Measurements from ENCODE around the gene GABRG1. TPM values are rescaled to one million over a fixed set of nuclear protein-coding genes. Genes with fewer than 3 reads are reported as not detected.

Gene GABRG1
- total RNA-seq, 4 donors from 2014 or later = not detected

- Histone ChIP-seq H3K27me3 (no peaks in the 10 kb centered on the region), H3K4me1 (no peaks in the 10 kb centered on the region), H3K27ac (no peak overlapping the region), H3K4me3 (no peak overlapping the region), H3K9me3 (no peaks in the 10 kb centered on the region), H3K36me3 (no peaks in the 10 kb centered on the region)
- TF ChIP-seq POLR2A (IDR thresholded peaks at IDR 0.05) (no peak), CTCF (IDR thresholded peaks at IDR 0.05) (no peak)
- DNase-seq = no peak
Measured at GRCh38 chr4:45987858-45988257, 136.0 kb downstream of the GABRG1 start.

Data from Peyer's patch (tissue), 4 donors.